ENCODE results near the gene PIK3R2. TPM values are rescaled to one million over a fixed set of nuclear protein-coding genes. Genes with fewer than 3 reads are reported as not detected.
"Not testable (repeated sequence)": the region's sequence is repeated elsewhere in the genome, so short reads cannot be mapped to it uniquely, and the experiment has no call there.

Gene PIK3R2
- 56.7 and 57.2 TPM in 2 replicates for polyA plus RNA-seq (2013)

GRCh38 chr19:18152817-18153555 is at the start of gene PIK3R2:
TSS of gene PIK3R2 (plus strand) at chr19:18153163. CDS start at chr19:18155880, 2,717 bp downstream.
- H3K4me3 ChIP-seq (ENCODE audit: low read depth, low read length): peak within 1 kb of the TSS; percentile 86
- H4K91ac ChIP-seq (ENCODE audit: low read depth, low read length): peak within 1 kb of the TSS; percentile 94
- peaks cover 19 to 27% of the 10 kb centered on the region in 2 experiments for H3K36me3 ChIP-seq (ENCODE audit: control insufficient read depth in 1 of 2, insufficient read depth in 2 of 2, low read length in 2 of 2)
- peak within 1 kb of the TSS; percentile 88 for H2BK5ac ChIP-seq (ENCODE audit: low read depth, low read length, poor library complexity)
- peak within 1 kb of the TSS; percentile 91 for H4K12ac ChIP-seq (ENCODE audit: low read depth, low read length)
- H2BK120ac ChIP-seq (ENCODE audit: insufficient read depth, low read length, poor library complexity): peak within 1 kb of the TSS; percentile 91
- no peak within 1 kb of the TSS for H2BK12ac ChIP-seq (ENCODE audit: low read length)
- H3K9me3 ChIP-seq (ENCODE audit: insufficient read depth, low read depth, low read length): no peaks in the 10 kb centered on the region
- no peak within 1 kb of the TSS for H3K23ac ChIP-seq (ENCODE audit: low read length)
- H3K9ac ChIP-seq (ENCODE audit: low read length): peak within 1 kb of the TSS; percentile 96
- peak within 1 kb of the TSS; percentile 94 for H4K8ac ChIP-seq (ENCODE audit: low read depth, low read length)
- H3K79me2 ChIP-seq (ENCODE audit: control insufficient read depth, insufficient read depth, low read length, poor library complexity): peaks cover 13% of the 10 kb centered on the region
- H2AK5ac ChIP-seq (ENCODE audit: low read length): peak within 1 kb of the TSS; percentile 94
- H2AFZ ChIP-seq (ENCODE audit: insufficient read depth, low read length, poor library complexity): peak within 1 kb of the TSS; percentile 85
- peak within 1 kb of the TSS; percentile 97 for H3K18ac ChIP-seq (ENCODE audit: low read length)
- peak within 1 kb of the TSS; percentile 95 for H3K27ac ChIP-seq (ENCODE audit: low read depth, low read length)
- peak within 1 kb of the TSS; percentile 93 for H3K4ac ChIP-seq (ENCODE audit: low read depth, low read length)
- DNase-seq: peak; percentile 100
- peak within 1 kb of the TSS; percentile 88 for H3K4me2 ChIP-seq (ENCODE audit: low read length)
- H3K79me1 ChIP-seq (ENCODE audit: low read length): peaks cover 11% of the 10 kb centered on the region
- WGBS (ENCODE audit: extremely low coverage, insufficient coverage, insufficient read length): no CpG with 5 or more reads among the region's 86 CpGs
- no peaks in the 10 kb centered on the region for H3K27me3 ChIP-seq (ENCODE audit: insufficient read depth, low read length)
- H3K4me1 ChIP-seq (ENCODE audit: control insufficient read depth in 1 of 2, insufficient read depth in 2 of 2, low read length in 2 of 2): peaks cover 8 to 9% of the 10 kb centered on the region in 2 experiments
- H3K14ac ChIP-seq (ENCODE audit: low read length): peak within 1 kb of the TSS; percentile 95

- Histone ChIP-seq H3K4ac (ENCODE audit: low read depth, low read length) (no peak overlapping the region), H3K27me3 (ENCODE audit: insufficient read depth, low read length) (no peaks in the 10 kb centered on the region), H4K12ac (ENCODE audit: low read depth, low read length) (peak overlapping the region; percentile 77), H2BK5ac (ENCODE audit: low read depth, low read length, poor library complexity) (peak overlapping the region; percentile 53), H3K9me3 (ENCODE audit: insufficient read depth, low read depth, low read length) (no peaks in the 10 kb centered on the region), H3K9ac (ENCODE audit: low read length) (peak overlapping the region; percentile 21), H2BK120ac (ENCODE audit: insufficient read depth, low read length, poor library complexity) (peak overlapping the region; percentile 64), H3K23ac (ENCODE audit: low read length) (no peak overlapping the region), H3K4me1 (ENCODE audit: control insufficient read depth in 1 of 2, insufficient read depth in 2 of 2, low read length in 2 of 2) (peaks cover 5 to 8% of the 10 kb centered on the region in 2 experiments), H3K14ac (ENCODE audit: low read length) (no peak overlapping the region), H4K91ac (ENCODE audit: low read depth, low read length) (peak overlapping the region; percentile 36), H3K18ac (ENCODE audit: low read length) (no peak overlapping the region), H3K79me2 (ENCODE audit: control insufficient read depth, insufficient read depth, low read length, poor library complexity) (peaks cover 2% of the 10 kb centered on the region), H4K8ac (ENCODE audit: low read depth, low read length) (peak overlapping the region; percentile 76), H3K4me3 (ENCODE audit: low read depth, low read length) (peak overlapping the region; percentile 62), H2BK12ac (ENCODE audit: low read length) (peak overlapping the region; percentile 61), H2AK5ac (ENCODE audit: low read length) (no peak overlapping the region), H2AFZ (ENCODE audit: insufficient read depth, low read length, poor library complexity) (peak overlapping the region; percentile 89), H3K27ac (ENCODE audit: low read depth, low read length) (no peak overlapping the region), H3K4me2 (ENCODE audit: low read length) (peak overlapping the region; percentile 92), H3K79me1 (ENCODE audit: low read length) (peaks cover 6% of the 10 kb centered on the region), H3K36me3 (ENCODE audit: control insufficient read depth in 1 of 2, insufficient read depth in 2 of 2, low read length in 2 of 2) (no peaks in the 10 kb centered on the region)
- DNase-seq: no peak
- no CpG with 5 or more reads among the region's 5 CpGs for WGBS (ENCODE audit: extremely low coverage, insufficient coverage, insufficient read length)
Observed at GRCh38 chr19:18104793-18105131, 48.2 kb upstream of the PIK3R2 start.

GRCh38 chr19:18105259-18105658 is 47.7 kb upstream of the PIK3R2 start:
- H3K9me3 ChIP-seq (ENCODE audit: insufficient read depth, low read depth, low read length); H3K36me3 ChIP-seq (ENCODE audit: control insufficient read depth in 1 of 2, insufficient read depth in 2 of 2, low read length in 2 of 2): not testable (repeated sequence)

GRCh38 chr19:18107235-18107634 is 45.7 kb upstream of the PIK3R2 start:
- Histone ChIP-seq H3K27ac (ENCODE audit: low read depth, low read length) (no peak overlapping the region), H3K79me2 (ENCODE audit: control insufficient read depth, insufficient read depth, low read length, poor library complexity) (peaks cover 2% of the 10 kb centered on the region), H3K9ac (ENCODE audit: low read length) (no peak overlapping the region), H4K91ac (ENCODE audit: low read depth, low read length) (no peak overlapping the region), H3K4me3 (ENCODE audit: low read depth, low read length) (no peak overlapping the region), H3K9me3 (ENCODE audit: insufficient read depth, low read depth, low read length) (peaks cover 2% of the 10 kb centered on the region), H2BK120ac (ENCODE audit: insufficient read depth, low read length, poor library complexity) (no peak overlapping the region), H3K36me3 (ENCODE audit: control insufficient read depth in 1 of 2, insufficient read depth in 2 of 2, low read length in 2 of 2) (no peaks in the 10 kb centered on the region), H4K8ac (ENCODE audit: low read depth, low read length) (no peak overlapping the region), H3K18ac (ENCODE audit: low read length) (no peak overlapping the region), H2AK5ac (ENCODE audit: low read length) (no peak overlapping the region), H3K14ac (ENCODE audit: low read length) (no peak overlapping the region), H3K4me2 (ENCODE audit: low read length) (no peak overlapping the region), H2AFZ (ENCODE audit: insufficient read depth, low read length, poor library complexity) (no peak overlapping the region), H2BK12ac (ENCODE audit: low read length) (no peak overlapping the region), H4K12ac (ENCODE audit: low read depth, low read length) (no peak overlapping the region), H2BK5ac (ENCODE audit: low read depth, low read length, poor library complexity) (no peak overlapping the region), H3K27me3 (ENCODE audit: insufficient read depth, low read length) (no peaks in the 10 kb centered on the region), H3K4me1 (ENCODE audit: control insufficient read depth in 1 of 2, insufficient read depth in 2 of 2, low read length in 2 of 2) (peaks cover 5 to 16% of the 10 kb centered on the region in 2 experiments), H3K4ac (ENCODE audit: low read depth, low read length) (no peak overlapping the region), H3K79me1 (ENCODE audit: low read length) (peaks cover 11% of the 10 kb centered on the region), H3K23ac (ENCODE audit: low read length) (no peak overlapping the region)
- WGBS (ENCODE audit: extremely low coverage, insufficient coverage, insufficient read length): no CpG with 5 or more reads among the region's 9 CpGs
- DNase-seq: no peak

More at GRCh38 chr19:18105259-18105658, 47.7 kb upstream of the PIK3R2 start:
- not testable (repeated sequence) for H3K14ac ChIP-seq (ENCODE audit: low read length); H3K4me2 ChIP-seq (ENCODE audit: low read length); H2BK5ac ChIP-seq (ENCODE audit: low read depth, low read length, poor library complexity); H3K23ac ChIP-seq (ENCODE audit: low read length); H3K79me2 ChIP-seq (ENCODE audit: control insufficient read depth, insufficient read depth, low read length, poor library complexity); H2BK12ac ChIP-seq (ENCODE audit: low read length); H4K12ac ChIP-seq (ENCODE audit: low read depth, low read length); H3K27me3 ChIP-seq (ENCODE audit: insufficient read depth, low read length); H3K9ac ChIP-seq (ENCODE audit: low read length); H3K18ac ChIP-seq (ENCODE audit: low read length); H3K27ac ChIP-seq (ENCODE audit: low read depth, low read length); H2AK5ac ChIP-seq (ENCODE audit: low read length); H4K8ac ChIP-seq (ENCODE audit: low read depth, low read length); H2AFZ ChIP-seq (ENCODE audit: insufficient read depth, low read length, poor library complexity); H3K4me3 ChIP-seq (ENCODE audit: low read depth, low read length); H4K91ac ChIP-seq (ENCODE audit: low read depth, low read length); H3K4ac ChIP-seq (ENCODE audit: low read depth, low read length); H2BK120ac ChIP-seq (ENCODE audit: insufficient read depth, low read length, poor library complexity)
- peak in 1 of 2 donors; percentile 18 for DNase-seq
- H3K79me1 ChIP-seq (ENCODE audit: low read length): peaks cover 11% of the 10 kb centered on the region
- WGBS (ENCODE audit: extremely low coverage, insufficient coverage, insufficient read length): no CpG with 5 or more reads among the region's 7 CpGs
- H3K4me1 ChIP-seq (ENCODE audit: control insufficient read depth in 1 of 2, insufficient read depth in 2 of 2, low read length in 2 of 2): peaks cover 5 to 11% of the 10 kb centered on the region in 2 experiments

All from trophoblast cell (in vitro differentiated cells and primary cell).